ENCODE data around the gene ARHGAP26. TPM values are rescaled to one million over a fixed set of nuclear protein-coding genes. Genes with fewer than 3 reads are reported as not detected.

ARHGAP26 gene
- total and polyA plus RNA-seq, 4 donors = 5.4 to 52.3 (median 30.4) TPM

GRCh38 chr5:143129910-143130612 lies 359.9 kb downstream of the ARHGAP26 start:
- ATAC-seq (ENCODE audit: insufficient read depth, low FRiP score) (no peak), DNase-seq (no peak)
- Histone ChIP-seq H3K4me3 (no peak overlapping the region), H3K9me3 (ENCODE audit: control insufficient read depth in 4 of 4, insufficient read depth in 3 of 4, low read length in 3 of 4) (no peaks in the 10 kb centered on the region), H3K4me1 (ENCODE audit: control insufficient read depth in 5 of 5, insufficient read depth in 5 of 5, low read length in 5 of 5) (peaks cover 6 to 63% (median 33%) of the 10 kb centered on the region in 5 donors), H3K27me3 (ENCODE audit: control insufficient read depth in 3 of 3, insufficient read depth in 3 of 3, low read length in 2 of 3) (no peaks in the 10 kb centered on the region), H3K27ac (ENCODE audit: low read depth in 1 of 2, low read length in 1 of 2) (no peak overlapping the region), H3K36me3 (ENCODE audit: control insufficient read depth in 4 of 4, insufficient read depth in 4 of 4, low read length in 4 of 4) (peaks cover 0 to 4% (median 0%) of the 10 kb centered on the region in 4 donors), H3K9ac (ENCODE audit: insufficient read depth in 1 of 2, low read length in 2 of 2) (no peak overlapping the region)
- WGBS, 2 donors = 93 to 94% methylated on average over 5 of the region's 5 CpGs
- no peak for TF ChIP-seq CTCF (IDR thresholded peaks at IDR 0.05; ENCODE audit: control extremely low read depth, extremely low read depth)

- Histone ChIP-seq H3K9ac (ENCODE audit: insufficient read depth in 1 of 2, low read length in 2 of 2) (no peak overlapping the region), H3K9me3 (ENCODE audit: control insufficient read depth in 4 of 4, insufficient read depth in 3 of 4, low read length in 3 of 4) (no peaks in the 10 kb centered on the region), H3K4me1 (ENCODE audit: control insufficient read depth in 5 of 5, insufficient read depth in 5 of 5, low read length in 5 of 5) (peaks cover 6 to 56% (median 26%) of the 10 kb centered on the region in 5 donors), H3K27ac (ENCODE audit: low read depth in 1 of 2, low read length in 1 of 2) (no peak overlapping the region), H3K27me3 (ENCODE audit: control insufficient read depth in 3 of 3, insufficient read depth in 3 of 3, low read length in 2 of 3) (no peaks in the 10 kb centered on the region), H3K4me3 (no peak overlapping the region), H3K36me3 (ENCODE audit: control insufficient read depth in 4 of 4, insufficient read depth in 4 of 4, low read length in 4 of 4) (peaks cover 0 to 7% (median 0%) of the 10 kb centered on the region in 4 donors)
- WGBS, 2 donors = 69 to 77% methylated on average over 5 of the region's 5 CpGs
- no peak for ATAC-seq (ENCODE audit: insufficient read depth, low FRiP score)
- DNase-seq = no peak
- TF ChIP-seq CTCF (IDR thresholded peaks at IDR 0.05; ENCODE audit: control extremely low read depth, extremely low read depth) = no peak
Measured at GRCh38 chr5:143130613-143131305, 360.6 kb downstream of the ARHGAP26 start.

- ATAC-seq (ENCODE audit: insufficient read depth, low FRiP score) (no peak), DNase-seq (peak; percentile 78 to 89 (median 87))
- Histone ChIP-seq H3K9ac (ENCODE audit: insufficient read depth in 1 of 2, low read length in 2 of 2) (no peak overlapping the region), H3K27ac (ENCODE audit: low read depth in 1 of 2, low read length in 1 of 2) (no peak overlapping the region), H3K36me3 (ENCODE audit: control insufficient read depth in 4 of 4, insufficient read depth in 4 of 4, low read length in 4 of 4) (peaks cover 0 to 8% (median 0%) of the 10 kb centered on the region in 4 donors), H3K9me3 (ENCODE audit: control insufficient read depth in 4 of 4, insufficient read depth in 3 of 4, low read length in 3 of 4) (no peaks in the 10 kb centered on the region), H3K4me1 (ENCODE audit: control insufficient read depth in 5 of 5, insufficient read depth in 5 of 5, low read length in 5 of 5) (peaks cover 6 to 44% (median 17%) of the 10 kb centered on the region in 5 donors), H3K4me3 (no peak overlapping the region), H3K27me3 (ENCODE audit: control insufficient read depth in 3 of 3, insufficient read depth in 3 of 3, low read length in 2 of 3) (no peaks in the 10 kb centered on the region)
- WGBS, 2 donors = 80 to 89% methylated on average over 6 of the region's 6 CpGs
- TF ChIP-seq CTCF (IDR thresholded peaks at IDR 0.05; ENCODE audit: control extremely low read depth, extremely low read depth) = no peak
Measured at GRCh38 chr5:143131972-143132371, 361.8 kb downstream of the ARHGAP26 start.

Data from lung (tissue), 12 donors.